GM12878 (cell line): Measurements from ENCODE around the gene IFI44L. TPM values are rescaled to one million over a fixed set of nuclear protein-coding genes. Genes with fewer than 3 reads are reported as not detected.
A peak's percentile ranks its signal among the peaks of the same experiment; 100 is the strongest.

Source experiments
- ATAC-seq: fragments of 200-7000 bp; cut with Tn5 transposase; 3 replicates; pipeline ENCODE4 v1.9.1; 2020; ENCODE audit warnings: mild to moderate bottlenecking, moderate library complexity
- BruUV-seq: library from RNA; stranded (reverse); fragments of 400-500 nt; replicated peaks from 2 replicates; lab custom pipeline; 2021; lab: Mats Ljungman, UMichigan
- CTCF ChIA-PET: fragments of 300-600 bp; sonication (Branson Sonifier 250); formaldehyde crosslinking; extraction: SDS; loops from one replicate; lab custom pipeline; 2021; ENCODE audit warnings: inconsistent platforms; lab: Yijun Ruan, JAX
- POLR2A ChIA-PET: fragments of 350-600 bp; formaldehyde crosslinking; extraction: SDS; loops from one replicate; lab custom pipeline; 2021; ENCODE audit warnings: inconsistent platforms; lab: Charles Lee
- RAD21 ChIA-PET: fragments of 300-600 bp; sonication (Branson Sonifier 250); formaldehyde crosslinking; loops from one replicate; lab custom pipeline; 2023; ENCODE audit warnings: antibody characterized with exemption; ENCODE audit not compliant: unreplicated experiment; lab: Charles Lee
- SMC1A ChIA-PET: fragments of 300-600 bp; sonication (Branson Sonifier 250); formaldehyde crosslinking; loops from one replicate; lab custom pipeline; 2023; ENCODE audit not compliant: unreplicated experiment, uncharacterized antibody; lab: Charles Lee
- DNase-seq: peaks from one replicate; pipeline ENCODE4 v3.0.0-alpha.2; 2011; ENCODE audit warnings: low read depth, low spot score
- FAIRE-seq: peaks from 3 replicates; lab custom pipeline; 2011; peaks lifted over from hg19 to GRCh38; lab: Jason Lieb, UNC
- H2AFZ ChIP-seq: 2 replicates; pipeline ENCODE4 v1.6.0; 2011; ENCODE audit warnings: low read depth, low read length, control low read depth; ENCODE audit not compliant: control insufficient read depth
- H3K27ac ChIP-seq: 2 replicates; pipeline ENCODE4 v1.5.1; 2011; ENCODE audit warnings: control low read depth; ENCODE audit not compliant: control insufficient read depth, insufficient read depth
- H3K27me3 ChIP-seq, 2 experiments: replicated peaks in 1 of 2; 2 replicates each; pipeline versions ENCODE4 v1.6.0 to v1.6.1; 2011; ENCODE audit warnings: low read length in 1 of 2; ENCODE audit not compliant: control insufficient read depth in 2 of 2, insufficient read depth in 2 of 2
- H3K36me3 ChIP-seq, 2 experiments: 2 replicates each; pipeline ENCODE4 v1.5.1; 2011; ENCODE audit warnings: low read length in 1 of 2; ENCODE audit not compliant: control insufficient read depth in 2 of 2, insufficient read depth in 2 of 2
- H3K4me1 ChIP-seq: 2 replicates; pipeline ENCODE4 v1.6.1; 2011; ENCODE audit warnings: mild to moderate bottlenecking, low read length, moderate library complexity, mixed read lengths; ENCODE audit not compliant: control insufficient read depth, insufficient read depth
- H3K4me2 ChIP-seq: 2 replicates; pipeline ENCODE4 v1.6.0; 2011; ENCODE audit warnings: control low read depth; ENCODE audit not compliant: control insufficient read depth, insufficient read depth
- H3K4me3 ChIP-seq: fragments of 200-600 bp; sonication (generic); 2 replicates; pipeline ENCODE4 v1.5.1; 2016
- H3K79me2 ChIP-seq: 2 replicates; pipeline ENCODE4 v1.6.0; 2011; ENCODE audit warnings: low read length; ENCODE audit not compliant: control insufficient read depth, insufficient read depth
- H3K9ac ChIP-seq: 2 replicates; pipeline ENCODE4 v1.8.0; 2011; ENCODE audit warnings: low read length, control low read depth, mixed read lengths; ENCODE audit not compliant: control insufficient read depth, insufficient read depth
- H3K9me3 ChIP-seq: replicated peaks from 3 replicates; pipeline ENCODE4 v1.5.1; 2011; ENCODE audit warnings: mild to moderate bottlenecking, low read length; ENCODE audit not compliant: control insufficient read depth, insufficient read depth
- H4K20me1 ChIP-seq: 2 replicates; pipeline ENCODE4 v1.6.0; 2011; ENCODE audit not compliant: control insufficient read depth, insufficient read depth
- BACH1 ChIP-seq: fragments of 450-650 bp; IDR thresholded peaks from 2 replicates; pipeline ENCODE4 v1.6.1; 2017; ENCODE audit warnings: mild to moderate bottlenecking, borderline replicate concordance
- CHD2 ChIP-seq: IDR thresholded peaks from 2 replicates; pipeline ENCODE4 v1.6.1; 2011; ENCODE audit warnings: low read depth, low read length, improper control_type of control experiment, borderline replicate concordance
- HDAC6 ChIP-seq: fragments of 200-600 bp; sonication (generic); IDR thresholded peaks from one replicate; pipeline ENCODE4 v1.8.0; 2017; ENCODE audit warnings: antibody characterized with exemption; ENCODE audit not compliant: unreplicated experiment
- IRF4 ChIP-seq: IDR thresholded peaks from 2 replicates; pipeline ENCODE4 v1.6.1; 2011; ENCODE audit warnings: low read depth, low read length
- PAX5 ChIP-seq: IDR thresholded peaks from 2 replicates; pipeline ENCODE4 v1.6.1; 2011; ENCODE audit warnings: low read depth, low read length, borderline replicate concordance
- PML ChIP-seq: IDR thresholded peaks from 2 replicates; pipeline ENCODE4 v1.6.1; 2012; ENCODE audit warnings: low read length, inconsistent platforms
- POLR2A ChIP-seq: IDR thresholded peaks from 2 replicates; pipeline ENCODE4 v1.6.1; 2011; ENCODE audit warnings: low read depth, mild to moderate bottlenecking, low read length
- POLR2AphosphoS5 ChIP-seq: IDR thresholded peaks from 2 replicates; pipeline ENCODE4 v1.6.1; 2011; ENCODE audit warnings: mild to moderate bottlenecking, low read length, inconsistent platforms
- POU2F2 ChIP-seq: IDR thresholded peaks from 3 replicates; pipeline ENCODE4 v1.6.1; 2011; ENCODE audit warnings: low read depth, mild to moderate bottlenecking, low read length, borderline replicate concordance
- WGBS: methylation state at CpG from one replicate; pipeline ENCODE4 v1.1.6; 2016; ENCODE audit warnings: low lambda C conversion rate; ENCODE audit not compliant: insufficient replicate concordance, insufficient coverage; ENCODE audit errors: missing lambda C conversion rate; 5-methylcytosine and 5-hydroxymethylcytosine counted together
- in situ Hi-C: fragments of 300-500 bp; cut with MboI; formaldehyde crosslinking; loops from 9 replicates; pipeline ENCODE4 v1.14.3; 2018; ENCODE audit warnings: mixed read lengths
- intact Hi-C: fragments of 100-400 bp; cut with micrococcal nuclease; formaldehyde crosslinking; loops from one replicate; pipeline ENCODE4 v1.14.2; 2022; ENCODE audit not compliant: unreplicated experiment
- polyA plus RNA-seq, 11 experiments: library from polyadenylated mRNA; depleted of rRNA in 4 of 11; unstranded in 6 of 11; stranded (reverse) in 5 of 11; fragments of >200 nt; fragmentation: Nextera tagmentation in 4 of 11; fragmentation: Illumina TruSeq in 1 of 11; extraction: Ambion mirVana in 4 of 11; extraction: Trizol in 1 of 11; gene quantifications; 1 replicate in 1 of 11; 2 replicates in 10 of 11; pipeline versions ENCODE4 v1.2.1 to v1.2.3, GENCODE V29; 2011 to 2016; ENCODE audit warnings: inconsistent platforms in 2 of 11, missing spikeins in 2 of 11, low read depth in 1 of 11
- total RNA-seq, 4 experiments: library from RNA; depleted of rRNA in 3 of 4; stranded (reverse); fragments of >200 nt in 3 of 4; fragmentation: Illumina TruSeq in 1 of 4; extraction: Trizol in 1 of 4; gene quantifications; 2 replicates each; pipeline versions ENCODE4 v1.2.1 to v1.2.3, GENCODE V29; 2013 to 2021

The IFI44L gene
- total and polyA plus RNA-seq, 10 of the 15 experiments (the other 5 are each of a cell fraction or from before 2014, with no cell fraction given) = 58.0 to 371 (median 173) TPM

DNA sequence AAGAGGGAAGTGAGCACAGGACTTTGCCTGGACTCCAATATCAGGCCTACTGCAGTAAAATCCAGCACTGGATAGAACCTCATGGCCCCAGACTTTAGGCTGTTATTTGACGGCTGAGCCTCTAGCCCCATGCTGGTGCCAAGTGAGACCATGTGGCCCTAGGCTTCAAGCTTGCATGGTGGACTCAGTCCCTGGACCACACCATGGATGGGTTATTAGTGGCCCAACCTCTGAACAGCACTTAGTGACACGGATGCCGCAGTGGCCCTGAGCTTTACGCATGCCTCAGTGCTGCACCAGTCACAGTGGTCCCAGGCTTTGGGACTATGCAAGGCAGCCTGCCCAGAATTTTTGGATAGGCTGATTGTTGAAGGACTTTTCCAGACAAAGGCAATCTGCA is 13.0 kb downstream of the IFI44L start:
- ChIA-PET CTCF (interaction anchor here (1.7 to 1.8 kb wide), 2 partner anchors 12 to 16 kb away, joined by 5 read pairs; no protein-coding TSS in a partner anchor), SMC1A (interaction anchor here (0.6 to 2.1 kb wide), 2 partner anchors 11 to 109 kb away, joined by 3 to 8 read pairs; no protein-coding TSS in a partner anchor), RAD21 (no interaction called here), POLR2A (no interaction called here)
- Histone ChIP-seq H3K4me2 (no peak overlapping the region), H3K27ac (no peak overlapping the region), H3K4me3 (no peak overlapping the region), H3K4me1 (peaks cover 4% of the 10 kb centered on the region; the same call in 1 of the 2 replicates), H4K20me1 (no peaks in the 10 kb centered on the region), H3K9me3 (no peaks in the 10 kb centered on the region; the same call in 2 of the 3 replicates), H2AFZ (no peak overlapping the region), H3K79me2 (peaks cover 70% of the 10 kb centered on the region), H3K9ac (no peak overlapping the region), H3K36me3 (peaks cover 0 to 28% of the 10 kb centered on the region in 2 experiments; a peak in 2 of 4 replicates), H3K27me3 (no peaks in the 10 kb centered on the region)
- FAIRE-seq (no peak), DNase-seq (no peak), ATAC-seq (peak; percentile 29)
- TF ChIP-seq BACH1 (peak; percentile 45; the same call in 1 of the 2 replicates), HDAC6 (peak; percentile 48), POU2F2 (peak; percentile 21; the same call in 2 of the 3 replicates), PAX5 (peak; percentile 34; the same call in 1 of the 2 replicates), PML (0 out of 2 replicates have a peak, but pooled peaks have one; percentile 11), POLR2AphosphoS5 (peak; percentile 94), CHD2 (no peak), POLR2A (peak; percentile 95), IRF4 (no peak)
- no TSS peak for BruUV-seq
- 67% methylated on average over 4 of the region's 4 CpGs for WGBS
- intact Hi-C loops (no loop called here), in situ Hi-C loops (loop anchor here (25.0 kb wide), 1 partner anchor 871 kb away; the partner anchor contains the start of gene USP33)
